Mesendoderm (in vitro differentiated cells): ENCODE results near the gene SVOPL.

Experiments used
- DNase-seq: peaks from one replicate; pipeline ENCODE4 v3.0.0; 2013
- H2AK5ac ChIP-seq: 2 replicates; pipeline ENCODE4 v1.6.1; 2013; ENCODE audit warnings: low read length, inconsistent platforms
- H2BK120ac ChIP-seq: 2 replicates; pipeline ENCODE4 v1.6.1; 2013; ENCODE audit warnings: low read depth, mild to moderate bottlenecking, low read length, moderate library complexity, mixed read lengths
- H2BK15ac ChIP-seq: replicated peaks from 2 replicates; pipeline ENCODE4 v1.6.1; 2013; ENCODE audit warnings: low read depth, mild to moderate bottlenecking, moderate library complexity
- H2BK5ac ChIP-seq: 2 replicates; pipeline ENCODE4 v1.6.1; 2013; ENCODE audit warnings: low read length, inconsistent platforms
- H3K18ac ChIP-seq: 2 replicates; pipeline ENCODE4 v1.6.1; 2013; ENCODE audit warnings: mild to moderate bottlenecking, low read length, mixed read lengths
- H3K23ac ChIP-seq: one replicate; pipeline ENCODE4 v1.6.1; 2013; ENCODE audit warnings: low read length
- H3K27ac ChIP-seq: 2 replicates; pipeline ENCODE4 v1.5.1; 2013; ENCODE audit warnings: low read depth, mild to moderate bottlenecking, inconsistent platforms, low read length, moderate library complexity
- H3K27me3 ChIP-seq: 2 replicates; pipeline ENCODE4 v1.6.1; 2013; ENCODE audit warnings: low read length, control low read depth, mild to moderate bottlenecking, inconsistent platforms; ENCODE audit not compliant: insufficient read depth, poor library complexity
- H3K36me3 ChIP-seq: 2 replicates; pipeline ENCODE4 v1.6.1; 2013; ENCODE audit warnings: low read length, inconsistent platforms; ENCODE audit not compliant: control insufficient read depth, insufficient read depth
- H3K4ac ChIP-seq: one replicate; pipeline ENCODE4 v1.6.1; 2013; ENCODE audit warnings: low read depth, mild to moderate bottlenecking, low read length, moderate library complexity
- H3K4me1 ChIP-seq: 2 replicates; pipeline ENCODE4 v1.6.1; 2013; ENCODE audit warnings: low read depth, low read length, inconsistent platforms; ENCODE audit not compliant: control insufficient read depth
- H3K4me2 ChIP-seq: 2 replicates; pipeline ENCODE4 v1.6.1; 2013; ENCODE audit warnings: low read length
- H3K4me3 ChIP-seq: 2 replicates; pipeline ENCODE4 v1.5.1; 2013; ENCODE audit warnings: mild to moderate bottlenecking, low read length
- H3K56ac ChIP-seq: one replicate; pipeline ENCODE4 v1.6.1; 2013; ENCODE audit warnings: low read length
- H3K79me1 ChIP-seq: 2 replicates; pipeline ENCODE4 v1.6.1; 2013; ENCODE audit warnings: low read length, inconsistent platforms
- H3K79me2 ChIP-seq: 2 replicates; pipeline ENCODE4 v1.6.1; 2013; ENCODE audit warnings: mild to moderate bottlenecking, low read length; ENCODE audit not compliant: control insufficient read depth, insufficient read depth
- H3K9ac ChIP-seq: 2 replicates; pipeline ENCODE4 v1.6.1; 2013; ENCODE audit warnings: low read length, inconsistent platforms
- H4K5ac ChIP-seq: one replicate; pipeline ENCODE4 v1.6.1; 2013; ENCODE audit warnings: low read length
- H4K8ac ChIP-seq: one replicate; pipeline ENCODE4 v1.6.1; 2013; ENCODE audit warnings: low read depth, mild to moderate bottlenecking, control low read depth, low read length, moderate library complexity
- WGBS: extraction: QIAGEN DNeasy Blood & Tissue Kit; methylation state at CpG from one replicate; pipeline ENCODE4 v1.1.7; 2013; ENCODE audit warnings: low lambda C conversion rate, missing lambda C conversion rate; ENCODE audit not compliant: insufficient coverage; ENCODE audit errors: extremely low coverage; 5-methylcytosine and 5-hydroxymethylcytosine counted together

Gene SVOPL

DNA sequence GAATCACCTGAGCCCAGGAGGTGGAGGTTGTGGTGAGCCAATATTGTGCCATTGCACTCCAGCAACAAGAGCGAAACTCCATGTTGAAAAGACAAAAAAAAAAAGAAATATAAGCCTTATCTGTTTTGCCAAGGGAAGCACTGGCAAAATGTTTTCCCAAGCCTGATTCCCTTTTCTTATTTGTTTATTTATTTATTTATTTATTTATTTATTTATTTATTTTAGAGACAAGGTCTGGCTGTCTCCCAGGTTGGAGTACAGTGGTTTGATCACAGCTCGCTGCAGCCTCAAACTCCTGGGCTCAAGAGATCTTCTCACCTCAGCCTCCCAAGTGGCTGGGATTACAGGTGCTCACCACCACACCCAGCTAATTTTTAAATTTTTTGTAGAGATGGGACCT is 44.2 kb downstream of the SVOPL start:
- Histone ChIP-seq H3K4me2 (no peak overlapping the region), H2BK15ac (no peak overlapping the region), H3K79me2 (no peaks in the 10 kb centered on the region), H4K5ac (no peak overlapping the region), H3K9ac (no peak overlapping the region), H3K23ac (no peak overlapping the region), H2BK120ac (no peak overlapping the region), H2BK5ac (no peak overlapping the region), H3K56ac (no peak overlapping the region), H3K27ac (no peak overlapping the region), H4K8ac (no peak overlapping the region), H3K4ac (no peak overlapping the region), H3K4me3 (no peak overlapping the region), H3K18ac (no peak overlapping the region), H3K79me1 (no peaks in the 10 kb centered on the region), H3K36me3 (no peaks in the 10 kb centered on the region), H3K4me1 (no peaks in the 10 kb centered on the region), H2AK5ac (no peak overlapping the region), H3K27me3 (no peaks in the 10 kb centered on the region)
- no peak for DNase-seq
- WGBS = no CpG with 5 or more reads among the region's 2 CpGs

DNA sequence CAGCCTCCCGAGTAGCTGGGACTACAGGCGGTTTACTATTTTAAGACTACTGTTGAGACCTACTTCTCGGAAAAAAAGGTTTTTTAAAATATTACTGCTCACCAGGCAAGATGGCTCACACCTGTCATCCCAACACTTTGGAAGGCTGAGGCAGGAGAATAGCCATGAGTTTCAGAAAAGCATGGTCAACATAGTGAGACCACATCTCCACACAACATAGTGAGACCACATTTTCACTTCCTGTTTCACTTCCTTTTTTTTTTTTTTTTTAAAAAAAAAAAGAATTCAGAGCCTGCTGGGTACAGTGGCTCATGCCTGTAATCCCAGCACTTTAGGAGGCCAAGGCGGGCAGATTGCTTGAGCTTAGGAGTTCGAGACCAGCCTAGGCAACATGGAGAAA is 46.5 kb downstream of the SVOPL start:
- Histone ChIP-seq H3K18ac (no peak overlapping the region), H3K4me3 (no peak overlapping the region), H4K8ac (no peak overlapping the region), H3K9ac (no peak overlapping the region), H2BK5ac (no peak overlapping the region), H3K56ac (no peak overlapping the region), H3K27me3 (no peaks in the 10 kb centered on the region), H3K4me1 (no peaks in the 10 kb centered on the region), H3K4me2 (no peak overlapping the region), H2AK5ac (no peak overlapping the region), H3K79me2 (no peaks in the 10 kb centered on the region), H2BK15ac (no peak overlapping the region), H2BK120ac (no peak overlapping the region), H4K5ac (no peak overlapping the region), H3K23ac (no peak overlapping the region), H3K79me1 (no peaks in the 10 kb centered on the region), H3K27ac (no peak overlapping the region), H3K4ac (no peak overlapping the region), H3K36me3 (no peaks in the 10 kb centered on the region)
- DNase-seq = no peak
- no CpG with 5 or more reads among the region's 5 CpGs for WGBS

DNA sequence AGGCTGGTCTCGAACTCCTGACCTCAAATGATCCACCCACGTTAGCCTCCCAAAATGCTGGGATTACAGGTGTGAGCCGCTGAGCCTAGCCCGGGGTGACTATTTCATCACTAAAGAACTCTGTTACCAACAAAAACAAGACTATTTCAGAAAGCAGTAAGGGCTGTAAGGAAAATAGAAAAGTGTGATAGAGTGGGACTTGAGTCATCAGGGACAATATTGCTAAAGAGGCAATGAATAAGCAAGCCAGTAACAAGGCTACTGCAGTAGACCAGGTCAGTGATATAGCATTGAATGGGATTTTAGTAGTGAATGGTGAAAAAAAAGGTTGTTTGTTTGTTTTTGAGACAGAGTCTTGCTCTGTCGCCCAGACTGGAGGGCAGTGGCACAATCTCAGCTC is 51.7 kb downstream of the SVOPL start:
- Histone ChIP-seq H2BK5ac (no peak overlapping the region), H3K23ac (no peak overlapping the region), H4K5ac (no peak overlapping the region), H3K36me3 (no peaks in the 10 kb centered on the region), H3K27ac (no peak overlapping the region), H3K79me1 (no peaks in the 10 kb centered on the region), H3K9ac (no peak overlapping the region), H3K4me1 (no peaks in the 10 kb centered on the region), H2AK5ac (no peak overlapping the region), H3K27me3 (no peaks in the 10 kb centered on the region), H3K56ac (no peak overlapping the region), H3K18ac (no peak overlapping the region), H3K79me2 (no peaks in the 10 kb centered on the region), H3K4ac (no peak overlapping the region), H4K8ac (no peak overlapping the region), H2BK15ac (no peak overlapping the region), H2BK120ac (no peak overlapping the region), H3K4me3 (no peak overlapping the region), H3K4me2 (no peak overlapping the region)
- no CpG with 5 or more reads among the region's 5 CpGs for WGBS
- no peak for DNase-seq

DNA sequence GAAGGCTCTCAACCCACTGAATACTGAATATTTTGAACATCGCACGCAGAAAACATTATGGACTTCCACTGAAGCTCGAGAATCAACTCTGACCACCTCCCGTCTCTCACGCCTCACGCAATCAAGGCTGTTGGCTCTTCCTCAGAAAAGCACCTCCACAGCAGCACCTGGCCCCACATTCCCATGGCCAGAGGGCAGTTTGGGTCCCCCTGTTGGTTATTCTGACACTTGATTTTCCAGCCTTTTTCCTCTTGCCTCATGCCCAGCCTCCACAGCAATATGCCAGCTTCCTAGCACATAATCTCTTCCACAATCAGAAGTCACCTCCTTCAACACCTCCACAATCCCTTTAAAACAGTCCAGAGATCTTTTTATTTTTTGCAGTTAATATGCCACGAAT is 55.9 kb downstream of the SVOPL start:
- peak; percentile 62 for DNase-seq
- Histone ChIP-seq H2BK5ac (no peak overlapping the region), H3K4ac (no peak overlapping the region), H3K27me3 (no peaks in the 10 kb centered on the region), H3K27ac (no peak overlapping the region), H3K18ac (no peak overlapping the region), H3K79me1 (no peaks in the 10 kb centered on the region), H3K4me3 (no peak overlapping the region), H3K4me1 (no peaks in the 10 kb centered on the region), H3K79me2 (no peaks in the 10 kb centered on the region), H3K36me3 (no peaks in the 10 kb centered on the region), H4K5ac (no peak overlapping the region), H3K23ac (no peak overlapping the region), H4K8ac (no peak overlapping the region), H3K4me2 (no peak overlapping the region), H3K56ac (no peak overlapping the region), H2BK120ac (no peak overlapping the region), H2BK15ac (no peak overlapping the region), H3K9ac (no peak overlapping the region), H2AK5ac (no peak overlapping the region)
- no CpG with 5 or more reads among the region's 7 CpGs for WGBS

DNA sequence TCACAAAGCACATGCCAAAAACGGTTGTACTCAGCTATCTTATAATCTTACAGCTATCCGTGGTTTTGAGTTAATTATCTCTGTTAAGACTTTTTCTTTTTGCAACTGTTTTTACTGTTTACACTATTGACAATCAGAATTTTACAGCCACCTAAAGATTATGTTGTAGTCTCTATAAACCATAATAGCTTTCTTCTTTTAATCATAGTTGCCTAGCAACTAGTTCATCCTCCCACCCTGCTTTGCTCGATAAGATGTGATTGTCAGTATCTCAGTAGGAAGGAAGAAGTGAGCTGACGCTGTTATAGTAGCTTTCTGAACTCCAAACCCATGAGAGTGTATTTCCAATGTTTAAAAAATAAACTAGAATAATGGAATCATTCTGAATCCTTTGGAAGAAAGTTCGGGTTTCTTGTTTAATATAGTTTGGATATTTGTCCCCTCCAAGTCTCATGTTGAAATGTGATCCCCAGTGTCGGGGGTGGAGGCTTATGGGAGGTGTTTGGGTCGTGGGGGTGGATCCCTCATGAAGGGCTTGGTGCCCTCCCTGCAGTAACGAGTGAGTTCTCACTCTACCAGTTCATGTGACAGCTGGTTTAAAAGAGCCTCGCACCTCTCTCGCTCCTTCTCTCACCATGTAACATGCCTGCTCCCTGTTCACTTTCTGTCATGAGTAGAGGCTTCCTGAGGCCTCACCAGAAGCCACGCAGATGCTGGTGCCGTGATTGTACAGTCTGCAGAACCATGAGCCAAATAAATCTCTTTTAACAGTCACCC is 68.1 kb downstream of the SVOPL start:
- Histone ChIP-seq H3K4me3 (no peak overlapping the region), H3K79me2 (no peaks in the 10 kb centered on the region), H3K4me2 (no peak overlapping the region), H3K56ac (no peak overlapping the region), H2BK120ac (no peak overlapping the region), H3K9ac (no peak overlapping the region), H3K4me1 (no peaks in the 10 kb centered on the region), H3K23ac (no peak overlapping the region), H4K8ac (no peak overlapping the region), H2BK5ac (no peak overlapping the region), H3K79me1 (no peaks in the 10 kb centered on the region), H3K4ac (no peak overlapping the region), H3K27me3 (no peaks in the 10 kb centered on the region), H3K18ac (no peak overlapping the region), H3K36me3 (no peaks in the 10 kb centered on the region), H2BK15ac (no peak overlapping the region), H2AK5ac (no peak overlapping the region), H4K5ac (no peak overlapping the region), H3K27ac (no peak overlapping the region)
- WGBS = no CpG with 5 or more reads among the region's 12 CpGs
- no peak for DNase-seq

DNA sequence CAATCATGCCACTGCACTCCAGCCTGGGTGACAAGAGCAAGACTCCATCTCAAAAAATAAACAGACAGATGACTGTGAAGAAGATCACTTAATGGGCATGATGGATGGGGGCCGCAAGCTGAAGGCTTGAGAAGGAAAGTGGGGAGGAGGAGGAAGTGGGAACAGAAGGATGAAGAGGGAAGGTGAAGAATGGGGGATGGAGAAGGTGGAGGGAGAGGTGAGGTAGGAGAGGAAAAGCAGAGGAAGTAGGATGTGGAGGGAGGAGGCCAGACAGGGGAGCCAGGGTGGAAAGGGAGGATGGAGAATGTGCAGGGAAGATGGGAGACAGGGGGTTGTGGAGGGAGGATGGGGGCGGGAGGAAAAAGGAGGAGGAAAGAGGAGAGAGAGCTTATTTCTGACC is 68.8 kb downstream of the SVOPL start:
- no peak overlapping the region for H3K4ac ChIP-seq
- no peaks in the 10 kb centered on the region for H3K79me1 ChIP-seq
- no peak for DNase-seq
- WGBS = no CpG with 5 or more reads among the region's 2 CpGs
- no peak overlapping the region for H2AK5ac ChIP-seq
- no peak overlapping the region for H2BK5ac ChIP-seq
- no peak overlapping the region for H3K18ac ChIP-seq
- H2BK15ac ChIP-seq = no peak overlapping the region
- no peaks in the 10 kb centered on the region for H3K36me3 ChIP-seq
- no peak overlapping the region for H4K5ac ChIP-seq
- H3K27me3 ChIP-seq = no peaks in the 10 kb centered on the region
- H3K4me2 ChIP-seq = no peak overlapping the region
- H3K27ac ChIP-seq = no peak overlapping the region
- H4K8ac ChIP-seq = no peak overlapping the region
- H3K9ac ChIP-seq = no peak overlapping the region
- no peaks in the 10 kb centered on the region for H3K79me2 ChIP-seq
- H2BK120ac ChIP-seq = no peak overlapping the region
- H3K4me3 ChIP-seq = no peak overlapping the region
- H3K56ac ChIP-seq = no peak overlapping the region
- no peaks in the 10 kb centered on the region for H3K4me1 ChIP-seq
- no peak overlapping the region for H3K23ac ChIP-seq
